KMS-11 (cell line): ENCODE data around the gene CPEB4.

Experiments used
- H2AFZ ChIP-seq: fragments of 200-600 bp; sonication (generic); 2 replicates; pipeline ENCODE4 v1.6.1; 2016; ENCODE audit warnings: antibody characterized with exemption, mixed run types, low read depth
- H3K27ac ChIP-seq: fragments of 200-600 bp; sonication (generic); 2 replicates; pipeline ENCODE4 v1.6.1; 2016; ENCODE audit warnings: mild to moderate bottlenecking, mixed run types
- H3K27me3 ChIP-seq: fragments of 200-600 bp; sonication (generic); 2 replicates; pipeline ENCODE4 v1.6.1; 2017; ENCODE audit warnings: mild to moderate bottlenecking, low read depth, mixed run types, moderate library complexity; ENCODE audit not compliant: insufficient read depth
- H3K36me3 ChIP-seq: fragments of 200-600 bp; sonication (generic); 2 replicates; pipeline ENCODE4 v1.6.1; 2017; ENCODE audit warnings: mild to moderate bottlenecking, mixed run types; ENCODE audit not compliant: insufficient read depth
- H3K4me1 ChIP-seq: fragments of 200-600 bp; sonication (generic); 2 replicates; pipeline ENCODE4 v1.6.1; 2016; ENCODE audit warnings: mild to moderate bottlenecking, low read depth, mixed run types; ENCODE audit not compliant: poor library complexity, severe bottlenecking
- H3K4me2 ChIP-seq: fragments of 200-600 bp; sonication (generic); 2 replicates; pipeline ENCODE4 v1.7.0; 2016; ENCODE audit warnings: mild to moderate bottlenecking, mixed run types
- H3K4me3 ChIP-seq: fragments of 200-600 bp; sonication (generic); IDR thresholded peaks from 2 replicates; pipeline ENCODE4 v1.6.1; 2017; ENCODE audit warnings: low read depth, low read length, mixed read lengths; ENCODE audit not compliant: insufficient read depth
- H3K79me2 ChIP-seq: fragments of 200-600 bp; sonication (generic); 2 replicates; pipeline ENCODE4 v1.6.1; 2016; ENCODE audit warnings: low read depth, mixed run types; ENCODE audit not compliant: insufficient read depth
- H3K9ac ChIP-seq: fragments of 200-600 bp; sonication (generic); 2 replicates; pipeline ENCODE4 v1.6.1; 2016; ENCODE audit warnings: mild to moderate bottlenecking, mixed run types
- H4K20me1 ChIP-seq: fragments of 200-600 bp; sonication (generic); 2 replicates; pipeline ENCODE4 v1.6.1; 2016; ENCODE audit warnings: mild to moderate bottlenecking, mixed run types; ENCODE audit not compliant: insufficient read depth
- TF ChIP-seq, protein P1 (sequence below): fragments of 200-600 bp; sonication (generic); conservative IDR thresholded peaks from 2 replicates; pipeline ENCODE4 v1.6.1; 2017; ENCODE audit warnings: low read depth, mild to moderate bottlenecking, antibody characterized with exemption, low read length, moderate library complexity, mixed read lengths

Gene CPEB4

DNA sequence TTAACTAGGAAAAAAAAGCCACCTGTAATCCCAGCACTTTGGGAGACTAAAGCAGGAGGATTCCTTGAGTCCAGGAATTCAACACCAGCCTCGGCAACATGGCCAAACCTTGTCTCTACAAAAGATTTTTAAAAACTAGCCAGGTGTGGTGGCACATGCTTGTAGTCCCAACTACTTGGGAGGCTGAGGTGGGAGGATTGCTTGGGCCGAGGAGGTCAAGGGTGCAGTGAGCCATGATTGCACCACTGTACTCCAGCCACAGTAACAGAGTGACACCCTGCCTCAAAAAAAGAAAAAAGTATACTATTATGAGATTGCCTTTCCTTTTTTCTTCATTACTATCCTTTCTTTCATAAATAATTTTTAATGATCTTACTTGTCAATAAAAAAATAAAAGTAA lies 45.8 kb downstream of the CPEB4 start:
- no peak overlapping the region for H3K27ac ChIP-seq
- no peak overlapping the region for H3K4me2 ChIP-seq
- H3K4me3 ChIP-seq, result no peak overlapping the region
- no peak overlapping the region for H3K9ac ChIP-seq
- peaks cover 16% of the 10 kb centered on the region for H3K4me1 ChIP-seq
- H2AFZ ChIP-seq, result no peak overlapping the region
- peaks cover 11% of the 10 kb centered on the region; the same call in 1 of the 2 replicates for H3K79me2 ChIP-seq
- TF ChIP-seq, protein P1, sequence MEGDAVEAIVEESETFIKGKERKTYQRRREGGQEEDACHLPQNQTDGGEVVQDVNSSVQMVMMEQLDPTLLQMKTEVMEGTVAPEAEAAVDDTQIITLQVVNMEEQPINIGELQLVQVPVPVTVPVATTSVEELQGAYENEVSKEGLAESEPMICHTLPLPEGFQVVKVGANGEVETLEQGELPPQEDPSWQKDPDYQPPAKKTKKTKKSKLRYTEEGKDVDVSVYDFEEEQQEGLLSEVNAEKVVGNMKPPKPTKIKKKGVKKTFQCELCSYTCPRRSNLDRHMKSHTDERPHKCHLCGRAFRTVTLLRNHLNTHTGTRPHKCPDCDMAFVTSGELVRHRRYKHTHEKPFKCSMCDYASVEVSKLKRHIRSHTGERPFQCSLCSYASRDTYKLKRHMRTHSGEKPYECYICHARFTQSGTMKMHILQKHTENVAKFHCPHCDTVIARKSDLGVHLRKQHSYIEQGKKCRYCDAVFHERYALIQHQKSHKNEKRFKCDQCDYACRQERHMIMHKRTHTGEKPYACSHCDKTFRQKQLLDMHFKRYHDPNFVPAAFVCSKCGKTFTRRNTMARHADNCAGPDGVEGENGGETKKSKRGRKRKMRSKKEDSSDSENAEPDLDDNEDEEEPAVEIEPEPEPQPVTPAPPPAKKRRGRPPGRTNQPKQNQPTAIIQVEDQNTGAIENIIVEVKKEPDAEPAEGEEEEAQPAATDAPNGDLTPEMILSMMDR, result no peak
- H3K27me3 ChIP-seq, result no peaks in the 10 kb centered on the region
- H3K36me3 ChIP-seq, result no peaks in the 10 kb centered on the region
- peaks cover 3% of the 10 kb centered on the region; the same call in 1 of the 2 replicates for H4K20me1 ChIP-seq

DNA sequence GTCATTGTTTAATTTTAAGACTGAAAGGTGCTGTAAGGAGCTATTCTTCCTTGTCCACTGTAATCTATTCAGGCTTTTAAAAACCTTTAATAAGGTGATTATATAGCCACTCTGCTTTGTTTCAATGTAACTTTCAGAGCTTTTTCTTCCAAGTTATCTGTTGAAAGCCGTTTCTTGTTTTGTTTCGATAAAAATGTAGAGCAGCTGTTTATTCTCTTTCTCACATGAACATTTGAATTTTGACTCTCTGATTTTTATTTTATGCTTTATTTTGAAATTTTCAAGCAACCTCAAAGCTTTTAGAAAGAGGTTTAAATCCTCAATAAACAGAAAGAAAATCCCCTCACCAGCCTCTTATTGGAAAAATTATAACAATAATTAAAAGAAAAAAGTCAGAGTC lies 47.2 kb downstream of the CPEB4 start:
- no peaks in the 10 kb centered on the region for H4K20me1 ChIP-seq
- no peaks in the 10 kb centered on the region for H3K27me3 ChIP-seq
- peaks cover 1% of the 10 kb centered on the region for H3K4me1 ChIP-seq
- H2AFZ ChIP-seq, result no peak overlapping the region
- H3K27ac ChIP-seq, result no peak overlapping the region
- TF ChIP-seq, protein P1, result no peak
- no peak overlapping the region for H3K9ac ChIP-seq
- no peak overlapping the region for H3K4me3 ChIP-seq
- peaks cover 3% of the 10 kb centered on the region; the same call in 1 of the 2 replicates for H3K79me2 ChIP-seq
- H3K36me3 ChIP-seq, result no peaks in the 10 kb centered on the region
- no peak overlapping the region for H3K4me2 ChIP-seq

DNA sequence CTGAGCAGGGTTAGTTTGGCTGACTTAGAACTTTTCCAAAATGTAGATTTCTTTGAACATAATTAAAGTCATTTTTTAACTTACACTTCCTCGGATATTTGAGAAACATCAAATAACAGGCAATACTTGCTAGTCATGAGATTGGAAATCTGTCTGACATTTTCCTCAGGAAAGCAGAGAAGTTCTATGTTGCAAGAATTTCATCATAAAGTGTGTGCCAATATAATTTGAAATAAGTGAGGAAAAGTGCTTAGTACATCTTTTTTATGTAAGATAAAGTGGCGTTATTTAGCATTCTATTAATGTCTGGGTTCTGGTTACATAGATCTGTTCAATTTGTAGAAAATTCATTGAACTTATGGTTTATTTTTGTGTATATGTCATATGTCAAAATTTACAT lies 52.1 kb downstream of the CPEB4 start:
- H3K4me1 ChIP-seq, result no peaks in the 10 kb centered on the region
- H2AFZ ChIP-seq, result no peak overlapping the region
- no peak overlapping the region for H3K9ac ChIP-seq
- no peak overlapping the region for H3K27ac ChIP-seq
- TF ChIP-seq, protein P1, result no peak
- H3K79me2 ChIP-seq, result no peaks in the 10 kb centered on the region; the same call in 1 of the 2 replicates
- H3K4me2 ChIP-seq, result no peak overlapping the region
- H3K36me3 ChIP-seq, result no peaks in the 10 kb centered on the region
- no peak overlapping the region for H3K4me3 ChIP-seq
- no peaks in the 10 kb centered on the region for H3K27me3 ChIP-seq
- no peaks in the 10 kb centered on the region for H4K20me1 ChIP-seq

DNA sequence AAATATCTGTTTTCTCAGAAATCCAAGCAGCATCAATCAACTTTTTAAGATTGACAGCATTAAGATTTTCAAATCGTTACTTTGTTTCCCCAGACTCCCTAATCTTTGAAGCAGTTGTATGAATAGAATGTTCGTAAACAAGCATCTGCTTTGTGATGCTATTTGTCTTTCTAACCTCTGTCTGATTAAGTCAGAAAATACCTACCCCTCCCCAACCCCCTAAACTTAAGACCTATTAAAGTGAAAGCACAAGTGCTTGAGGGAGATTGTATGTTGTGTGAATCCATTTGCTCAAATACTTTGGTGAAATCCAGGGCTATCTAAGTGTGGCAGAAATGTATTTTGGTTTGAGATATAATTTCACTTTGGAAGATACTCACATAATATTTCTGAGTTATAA lies 53.0 kb downstream of the CPEB4 start:
- Histone ChIP-seq H3K27me3 (no peaks in the 10 kb centered on the region), H3K36me3 (no peaks in the 10 kb centered on the region), H3K4me2 (no peak overlapping the region), H4K20me1 (no peaks in the 10 kb centered on the region), H3K4me3 (no peak overlapping the region), H3K4me1 (no peaks in the 10 kb centered on the region), H3K79me2 (no peaks in the 10 kb centered on the region; the same call in 1 of the 2 replicates), H3K9ac (no peak overlapping the region), H3K27ac (no peak overlapping the region), H2AFZ (no peak overlapping the region)
- TF ChIP-seq, protein P1, result no peak
